Body of pancreas (tissue), 4 donors: Measurements from ENCODE around the gene TAGLN2. TPM values are rescaled to one million over a fixed set of nuclear protein-coding genes. Genes with fewer than 3 reads are reported as not detected.

Source experiments
- ATAC-seq: fragments of 150-250 bp; one replicate; pipeline ENCODE4 v1.9.1; 2016
- DNase-seq, 4 donors: peaks; one replicate each; pipeline ENCODE4 v3.0.0-alpha.2; 2019
- H3K27ac ChIP-seq, 4 donors: fragments of 200-600 bp; sonication (generic); 1 replicate in 3 of 4; 2 replicates in 1 of 4; pipeline versions ENCODE4 v1.5.1 to v1.6.1; 2016 to 2019; ENCODE audit warnings: mild to moderate bottlenecking in 1 of 4, mixed read lengths in 1 of 4, moderate library complexity in 1 of 4
- H3K27me3 ChIP-seq, 2 donors: fragments of 200-600 bp; sonication (generic); one replicate each; pipeline ENCODE4 v1.6.0; 2016; ENCODE audit warnings: mild to moderate bottlenecking in 1 of 2
- H3K36me3 ChIP-seq, 2 donors: fragments of 200-600 bp; sonication (generic); replicated peaks in 1 of 2; 2 replicates each; pipeline ENCODE4 v1.5.1; 2016; ENCODE audit warnings: low read depth in 2 of 2; ENCODE audit not compliant: insufficient read depth in 1 of 2
- H3K4me1 ChIP-seq: fragments of 200-600 bp; sonication (generic); one replicate; pipeline ENCODE4 v1.6.0; 2016
- H3K4me3 ChIP-seq, 2 donors: fragments of 200-600 bp; sonication (generic); 1 replicate in 1 of 2; 2 replicates in 1 of 2; pipeline ENCODE4 v1.5.1; 2016 to 2019
- H3K9me3 ChIP-seq, 3 donors: fragments of 200-600 bp; sonication (generic); 1 replicate in 2 of 3; 2 replicates in 1 of 3; pipeline ENCODE4 v1.5.1; 2016
- POLR2A ChIP-seq, 3 donors: fragments of 450-650 bp; IDR thresholded peaks; one replicate each; pipeline ENCODE4 v1.6.1; 2016; ENCODE audit warnings: antibody characterized with exemption in 3 of 3, mild to moderate bottlenecking in 2 of 3
- WGBS, 2 donors: methylation state at CpG; one replicate each; pipeline ENCODE4 v1.1.5; 2017; 5-methylcytosine and 5-hydroxymethylcytosine counted together
- intact Hi-C: fragments of 100-400 bp; cut with DNase I; formaldehyde crosslinking; loops from one replicate; pipeline ENCODE4 v1.15.1; 2023
- total RNA-seq, 2 donors: library from RNA; depleted of rRNA; stranded (reverse); fragments of >200 nt; gene quantifications; one replicate each; pipeline ENCODE4 v1.1.0, GENCODE V29; 2016
- TF ChIP-seq, protein P1 (sequence below), 7 experiments: fragments of 450-650 bp in 4 of 7; fragments of 200-600 bp in 3 of 7; sonication (generic) in 3 of 7; IDR thresholded peaks; one replicate each; pipeline ENCODE4 v1.5.1; 2016 to 2019; ENCODE audit warnings: antibody characterized with exemption in 7 of 7

TAGLN2 gene
- total RNA-seq, 2 donors from 2014 or later: 63.0 to 118 TPM

DNA sequence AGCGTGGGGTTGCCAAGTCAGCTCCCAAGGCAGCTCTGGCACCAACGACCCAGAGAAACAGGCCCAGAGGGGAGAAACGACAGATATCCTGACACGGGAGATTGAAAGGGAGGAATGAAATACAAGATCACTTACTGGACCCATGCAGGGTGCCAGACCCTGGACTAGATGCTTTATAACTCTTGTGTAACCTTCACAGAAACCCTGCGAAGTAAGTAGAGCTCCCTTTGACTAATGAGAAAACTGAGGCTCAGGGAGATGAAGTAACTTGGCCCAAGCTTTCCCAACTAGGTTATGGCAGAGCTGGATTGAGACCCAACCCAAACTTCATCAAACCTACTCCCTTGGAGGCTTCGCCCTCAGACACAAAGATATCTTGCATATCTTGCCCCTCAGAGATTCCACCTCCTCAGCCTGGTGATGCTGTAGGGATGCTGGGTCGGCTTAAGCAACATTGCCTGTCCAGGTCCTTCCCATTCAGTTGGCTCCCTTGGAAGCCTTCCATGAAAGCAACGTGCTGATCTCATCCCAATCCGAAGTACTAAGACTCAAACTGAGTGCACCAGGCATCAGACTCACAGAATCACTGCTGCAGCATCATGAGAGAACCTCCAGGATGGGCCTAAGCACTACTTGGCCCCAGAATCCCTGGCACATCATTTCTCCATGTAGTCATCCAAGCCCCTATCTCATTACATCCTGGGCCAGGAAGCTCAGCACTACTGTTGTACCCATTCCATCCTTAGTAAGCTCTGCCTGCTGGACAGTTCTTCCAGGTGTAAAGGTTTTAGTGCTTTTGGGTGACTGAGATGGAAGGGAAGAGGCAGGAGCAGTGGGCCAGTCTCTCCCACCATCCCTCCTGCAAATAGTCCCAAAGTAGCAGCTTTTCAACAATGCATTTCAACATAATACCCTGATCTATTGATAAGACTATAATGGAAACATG is 21.2 kb upstream of the TAGLN2 start:
- H3K27ac ChIP-seq: peak overlapping the region in 3 of 4 donors; percentile 62 to 80 (median 63)
- TF ChIP-seq POLR2A (IDR thresholded peaks at IDR 0.05): no peak
- TF ChIP-seq, protein P1, sequence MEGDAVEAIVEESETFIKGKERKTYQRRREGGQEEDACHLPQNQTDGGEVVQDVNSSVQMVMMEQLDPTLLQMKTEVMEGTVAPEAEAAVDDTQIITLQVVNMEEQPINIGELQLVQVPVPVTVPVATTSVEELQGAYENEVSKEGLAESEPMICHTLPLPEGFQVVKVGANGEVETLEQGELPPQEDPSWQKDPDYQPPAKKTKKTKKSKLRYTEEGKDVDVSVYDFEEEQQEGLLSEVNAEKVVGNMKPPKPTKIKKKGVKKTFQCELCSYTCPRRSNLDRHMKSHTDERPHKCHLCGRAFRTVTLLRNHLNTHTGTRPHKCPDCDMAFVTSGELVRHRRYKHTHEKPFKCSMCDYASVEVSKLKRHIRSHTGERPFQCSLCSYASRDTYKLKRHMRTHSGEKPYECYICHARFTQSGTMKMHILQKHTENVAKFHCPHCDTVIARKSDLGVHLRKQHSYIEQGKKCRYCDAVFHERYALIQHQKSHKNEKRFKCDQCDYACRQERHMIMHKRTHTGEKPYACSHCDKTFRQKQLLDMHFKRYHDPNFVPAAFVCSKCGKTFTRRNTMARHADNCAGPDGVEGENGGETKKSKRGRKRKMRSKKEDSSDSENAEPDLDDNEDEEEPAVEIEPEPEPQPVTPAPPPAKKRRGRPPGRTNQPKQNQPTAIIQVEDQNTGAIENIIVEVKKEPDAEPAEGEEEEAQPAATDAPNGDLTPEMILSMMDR (IDR thresholded peaks at IDR 0.05): no peak
- WGBS, 2 donors: 16 to 43% methylated on average over 5 to 9 of the region's 9 CpGs
- intact Hi-C loops: no loop called here
- H3K4me1 ChIP-seq: peaks cover 26% of the 10 kb centered on the region
- H3K27me3 ChIP-seq: no peaks in the 10 kb centered on the region
- H3K36me3 ChIP-seq: no peaks in the 10 kb centered on the region
- ATAC-seq (no peak), DNase-seq (no peak)
- no peaks in the 10 kb centered on the region for H3K9me3 ChIP-seq
- no peak overlapping the region for H3K4me3 ChIP-seq

GRCh38 chr1:159945483-159946241 is 20.4 kb upstream of the TAGLN2 start, which contains the start of gene IGSF9:
Gene IGSF9, minus strand, starts transcription at chr1:159945613. Its CDS starts 2,159 bp downstream, at chr1:159943454.
- peak; percentile 92 for ATAC-seq
- peak; percentile 91 to 95 (median 94) for DNase-seq
- no peaks in the 10 kb centered on the region for H3K9me3 ChIP-seq
- TF ChIP-seq POLR2A (IDR thresholded peaks at IDR 0.05): no peak
- TF ChIP-seq, protein P1 (IDR thresholded peaks at IDR 0.05): peak; percentile 14 to 61 (median 46)
- no peaks in the 10 kb centered on the region for H3K27me3 ChIP-seq
- H3K36me3 ChIP-seq: no peaks in the 10 kb centered on the region
- peak within 1 kb of the TSS; percentile 50 to 80 (median 62) for H3K27ac ChIP-seq
- WGBS, 2 donors: 1 to 6% methylated on average over 20 to 57 of the region's 58 CpGs
- H3K4me3 ChIP-seq: peak within 1 kb of the TSS in 1 of 2 donors; percentile 18
- intact Hi-C loops: no loop called here
- peaks cover 26% of the 10 kb centered on the region for H3K4me1 ChIP-seq

- H3K4me1 ChIP-seq: peaks cover 26% of the 10 kb centered on the region
- TF ChIP-seq, protein P1 (IDR thresholded peaks at IDR 0.05): no peak
- TF ChIP-seq POLR2A (IDR thresholded peaks at IDR 0.05): no peak
- ATAC-seq: no peak
- DNase-seq: no peak
- H3K9me3 ChIP-seq: no peaks in the 10 kb centered on the region
- peak overlapping the region in 2 of 4 donors; percentile 63 to 80 for H3K27ac ChIP-seq
- no peaks in the 10 kb centered on the region for H3K27me3 ChIP-seq
- intact Hi-C loops: loop anchor here (5.0 kb wide), 1 partner anchor 142 kb away; no protein-coding TSS in a partner anchor
- H3K4me3 ChIP-seq: no peak overlapping the region
- H3K36me3 ChIP-seq: no peaks in the 10 kb centered on the region
- 48 to 57% methylated on average over 11 of the region's 11 CpGs for WGBS, 2 donors
Observed at GRCh38 chr1:159944623-159945455, 19.5 kb upstream of the TAGLN2 start.

GRCh38 chr1:159943908-159944622 is 18.8 kb upstream of the TAGLN2 start:
- TF ChIP-seq, protein P1 (IDR thresholded peaks at IDR 0.05): no peak
- TF ChIP-seq POLR2A (IDR thresholded peaks at IDR 0.05): no peak
- Histone ChIP-seq H3K27ac (no peak overlapping the region), H3K9me3 (no peaks in the 10 kb centered on the region), H3K36me3 (no peaks in the 10 kb centered on the region), H3K4me3 (no peak overlapping the region), H3K4me1 (peaks cover 21% of the 10 kb centered on the region), H3K27me3 (no peaks in the 10 kb centered on the region)
- WGBS, 2 donors: 74 to 76% methylated on average over 8 to 9 of the region's 9 CpGs
- no peak for DNase-seq
- ATAC-seq: no peak
- intact Hi-C loops: loop anchor here (5.0 kb wide), 1 partner anchor 143 kb away; no protein-coding TSS in a partner anchor
